Measurements from ENCODE around the gene ZNF646.

ZNF646 gene

DNA sequence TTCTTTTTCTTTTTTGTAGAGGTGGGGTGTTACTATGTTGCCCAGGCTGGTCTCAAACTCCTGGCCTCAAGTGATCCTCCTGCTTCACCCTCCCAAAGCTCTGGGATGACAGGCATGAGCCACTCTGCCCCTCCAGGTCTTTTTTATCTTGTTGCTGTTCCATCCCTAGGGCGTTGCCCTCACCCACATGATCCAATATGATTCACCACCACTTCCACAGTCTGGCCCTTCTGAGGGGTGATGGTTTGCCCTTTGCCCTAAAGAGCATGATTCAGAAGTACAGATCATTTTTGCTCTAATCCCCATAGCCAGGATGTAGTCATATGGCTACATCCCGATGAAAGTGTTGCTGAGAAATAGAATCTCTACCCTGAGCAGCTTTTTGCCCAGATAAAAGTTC lies 22.1 kb upstream of the ZNF646 start:
- peaks cover 7% of the 10 kb centered on the region for H3K4me1 Mint-ChIP-seq (ENCODE audit: low read depth)
- no peaks in the 10 kb centered on the region for H3K27me3 Mint-ChIP-seq (ENCODE audit: low read depth)
- H3K27ac Mint-ChIP-seq: no peak overlapping the region
- no peaks in the 10 kb centered on the region for H3K36me3 Mint-ChIP-seq (ENCODE audit: low read depth)
- peak; percentile 27 for DNase-seq (ENCODE audit: low spot score)
- no peaks in the 10 kb centered on the region for H3K9me3 Mint-ChIP-seq
- H3K4me3 Mint-ChIP-seq: no peak overlapping the region

GRCh38 chr16:31055613-31056012 lies 18.6 kb upstream of the ZNF646 start:
- DNase-seq (ENCODE audit: low spot score): no peak
- H3K27me3 Mint-ChIP-seq (ENCODE audit: low read depth): no peaks in the 10 kb centered on the region
- H3K27ac Mint-ChIP-seq: no peak overlapping the region
- H3K4me1 Mint-ChIP-seq (ENCODE audit: low read depth): peaks cover 7% of the 10 kb centered on the region
- H3K4me3 Mint-ChIP-seq: no peak overlapping the region
- H3K9me3 Mint-ChIP-seq: no peaks in the 10 kb centered on the region
- peaks cover 7% of the 10 kb centered on the region for H3K36me3 Mint-ChIP-seq (ENCODE audit: low read depth)

DNA sequence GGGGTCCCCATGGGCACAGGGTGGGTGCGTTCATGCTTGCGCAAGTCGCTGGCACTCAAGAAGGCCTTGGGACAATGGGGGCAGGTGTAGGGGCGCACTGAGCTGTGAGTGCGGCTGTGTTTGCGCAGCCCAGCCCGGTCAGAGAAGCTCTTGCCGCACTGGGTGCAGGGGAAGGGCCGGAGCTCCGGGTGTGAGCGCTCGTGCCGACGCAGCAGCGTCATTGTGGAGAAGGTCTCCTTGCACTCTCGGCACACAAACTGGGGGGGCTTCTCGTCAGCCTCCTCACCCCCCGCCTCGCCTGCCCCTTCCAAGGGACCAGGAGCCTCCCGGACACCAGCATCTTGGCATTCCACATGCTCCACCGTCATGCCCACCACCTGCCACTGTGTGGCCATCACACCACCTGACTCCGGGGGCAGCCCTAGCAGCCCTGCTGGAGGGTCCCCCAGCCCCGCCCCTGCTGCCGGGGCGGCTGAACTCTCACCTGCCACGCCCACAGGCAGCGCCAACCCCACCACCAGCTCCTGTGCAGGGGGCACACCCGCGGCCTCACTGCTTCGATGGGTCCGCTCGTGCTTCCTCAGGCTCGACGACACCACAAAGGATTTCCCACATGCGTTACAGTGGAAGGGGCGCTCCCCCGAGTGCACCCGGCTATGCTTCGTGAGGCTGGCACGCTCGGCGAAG lies 13.0 kb upstream of the ZNF646 start:
- Mint-ChIP-seq H3K4me3 (no peak overlapping the region), H3K27me3 (ENCODE audit: low read depth) (no peaks in the 10 kb centered on the region), H3K36me3 (ENCODE audit: low read depth) (peaks cover 41% of the 10 kb centered on the region), H3K4me1 (ENCODE audit: low read depth) (peaks cover 27% of the 10 kb centered on the region), H3K9me3 (no peaks in the 10 kb centered on the region), H3K27ac (no peak overlapping the region)
- no peak for DNase-seq (ENCODE audit: low spot score)

- H3K4me3 Mint-ChIP-seq: no peak overlapping the region
- no peaks in the 10 kb centered on the region for H3K27me3 Mint-ChIP-seq (ENCODE audit: low read depth)
- H3K27ac Mint-ChIP-seq: no peak overlapping the region
- no peak for DNase-seq (ENCODE audit: low spot score)
- no peaks in the 10 kb centered on the region for H3K9me3 Mint-ChIP-seq
- H3K4me1 Mint-ChIP-seq (ENCODE audit: low read depth): peaks cover 32% of the 10 kb centered on the region
- peaks cover 41% of the 10 kb centered on the region for H3K36me3 Mint-ChIP-seq (ENCODE audit: low read depth)
Observed at GRCh38 chr16:31061813-31062440, 12.3 kb upstream of the ZNF646 start.

DNA sequence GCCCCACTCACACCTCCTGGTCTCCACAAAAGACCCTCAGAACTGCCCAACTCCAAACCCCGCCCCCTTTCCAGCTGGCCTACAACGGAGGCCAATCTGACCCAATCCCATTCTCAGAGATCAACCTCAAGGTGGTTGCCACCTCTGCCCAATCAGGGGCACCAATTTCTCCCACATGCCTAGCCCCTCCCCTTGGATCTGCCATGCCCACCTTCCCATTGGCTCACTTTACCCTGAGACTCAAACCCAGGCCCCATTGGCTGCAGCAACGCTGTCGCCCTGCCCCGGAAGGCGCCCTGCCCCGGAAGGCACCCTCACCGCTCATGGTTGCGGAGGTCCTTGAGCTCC lies 10.8 kb upstream of the ZNF646 start:
- Mint-ChIP-seq H3K27ac (peak overlapping the region; percentile 31), H3K9me3 (no peaks in the 10 kb centered on the region), H3K4me1 (ENCODE audit: low read depth) (peaks cover 32% of the 10 kb centered on the region), H3K27me3 (ENCODE audit: low read depth) (no peaks in the 10 kb centered on the region), H3K36me3 (ENCODE audit: low read depth) (peaks cover 42% of the 10 kb centered on the region), H3K4me3 (peak overlapping the region; percentile 74)
- DNase-seq (ENCODE audit: low spot score): no peak

DNA sequence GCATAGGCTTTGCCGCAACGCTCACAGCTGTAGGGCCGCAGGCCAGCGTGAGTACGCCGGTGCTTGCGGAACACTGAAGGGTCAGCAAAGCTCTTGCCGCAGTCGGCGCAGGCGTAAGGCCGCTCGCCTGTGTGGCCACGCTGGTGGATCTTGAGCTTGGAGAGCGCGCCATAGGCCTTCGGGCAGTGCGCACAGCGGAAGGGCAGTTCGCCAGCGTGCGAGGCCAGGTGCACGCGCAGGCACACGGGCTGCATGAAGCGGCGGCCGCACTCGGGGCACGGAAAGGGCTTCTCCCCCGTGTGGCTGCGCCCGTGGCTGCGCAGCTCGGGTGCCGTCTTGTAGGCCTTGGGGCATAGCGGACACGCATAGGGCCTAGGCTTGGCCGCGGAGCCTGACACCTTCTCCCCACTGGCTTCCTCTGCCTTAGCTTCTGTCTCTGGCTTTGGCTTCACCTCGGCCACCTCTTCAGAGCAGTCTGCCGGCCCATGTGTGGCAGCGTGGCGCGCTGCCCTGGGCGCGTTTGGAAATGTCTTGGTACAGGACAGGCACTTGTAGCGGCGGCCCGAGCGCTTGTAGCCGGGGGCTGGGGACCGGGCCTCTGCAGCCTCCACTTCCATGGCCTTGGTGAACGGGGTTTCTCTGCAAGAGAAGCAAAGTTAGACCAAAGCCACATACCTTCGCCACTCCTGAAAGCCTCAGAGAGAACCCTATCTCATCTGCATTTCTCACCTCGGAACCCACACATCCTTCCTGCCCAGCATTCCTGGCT lies 10.2 kb upstream of the ZNF646 start:
- Mint-ChIP-seq H3K27me3 (ENCODE audit: low read depth) (no peaks in the 10 kb centered on the region), H3K4me1 (ENCODE audit: low read depth) (peaks cover 32% of the 10 kb centered on the region), H3K9me3 (no peaks in the 10 kb centered on the region), H3K27ac (peak overlapping the region; percentile 47), H3K36me3 (ENCODE audit: low read depth) (peaks cover 42% of the 10 kb centered on the region), H3K4me3 (peak overlapping the region; percentile 74)
- DNase-seq (ENCODE audit: low spot score): peak; percentile 13

- DNase-seq (ENCODE audit: low spot score): no peak
- Mint-ChIP-seq H3K36me3 (ENCODE audit: low read depth) (peaks cover 42% of the 10 kb centered on the region), H3K27me3 (ENCODE audit: low read depth) (no peaks in the 10 kb centered on the region), H3K27ac (peak overlapping the region; percentile 47), H3K4me3 (peak overlapping the region; percentile 74), H3K9me3 (no peaks in the 10 kb centered on the region), H3K4me1 (ENCODE audit: low read depth) (peaks cover 35% of the 10 kb centered on the region)
Observed at GRCh38 chr16:31064882-31065461, 9.2 kb upstream of the ZNF646 start.

GRCh38 chr16:31067342-31067741 lies 6.9 kb upstream of the ZNF646 start:
- H3K4me3 Mint-ChIP-seq: no peak overlapping the region
- no peak for DNase-seq (ENCODE audit: low spot score)
- no peaks in the 10 kb centered on the region for H3K9me3 Mint-ChIP-seq
- peaks cover 44% of the 10 kb centered on the region for H3K4me1 Mint-ChIP-seq (ENCODE audit: low read depth)
- H3K36me3 Mint-ChIP-seq (ENCODE audit: low read depth): peaks cover 28% of the 10 kb centered on the region
- H3K27ac Mint-ChIP-seq: no peak overlapping the region
- no peaks in the 10 kb centered on the region for H3K27me3 Mint-ChIP-seq (ENCODE audit: low read depth)

DNA sequence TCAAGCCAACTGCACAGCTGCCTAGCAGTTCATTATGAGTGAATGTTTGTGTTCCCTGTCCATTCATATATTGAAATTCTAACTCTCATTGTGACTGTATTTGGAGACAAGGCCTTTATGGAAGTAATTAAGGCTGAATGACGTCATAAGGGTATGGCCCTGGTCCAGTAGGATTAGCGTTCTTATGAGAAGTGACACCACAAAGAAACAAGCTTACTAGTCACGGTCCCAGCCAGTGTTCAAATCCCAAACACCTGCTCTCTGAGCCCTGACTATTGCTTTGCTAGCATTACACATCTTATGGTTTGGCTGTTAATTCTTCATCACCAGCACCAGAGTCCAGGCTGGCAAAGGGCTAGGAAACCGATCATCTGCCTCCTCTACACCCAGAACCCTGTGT lies 2.4 kb upstream of the ZNF646 start:
- DNase-seq (ENCODE audit: low spot score): no peak
- peak overlapping the region; percentile 99 for H3K4me3 Mint-ChIP-seq
- H3K9me3 Mint-ChIP-seq: no peaks in the 10 kb centered on the region
- peaks cover 19% of the 10 kb centered on the region for H3K36me3 Mint-ChIP-seq (ENCODE audit: low read depth)
- H3K4me1 Mint-ChIP-seq (ENCODE audit: low read depth): peaks cover 25% of the 10 kb centered on the region
- H3K27me3 Mint-ChIP-seq (ENCODE audit: low read depth): no peaks in the 10 kb centered on the region
- H3K27ac Mint-ChIP-seq: peak overlapping the region; percentile 95

DNA sequence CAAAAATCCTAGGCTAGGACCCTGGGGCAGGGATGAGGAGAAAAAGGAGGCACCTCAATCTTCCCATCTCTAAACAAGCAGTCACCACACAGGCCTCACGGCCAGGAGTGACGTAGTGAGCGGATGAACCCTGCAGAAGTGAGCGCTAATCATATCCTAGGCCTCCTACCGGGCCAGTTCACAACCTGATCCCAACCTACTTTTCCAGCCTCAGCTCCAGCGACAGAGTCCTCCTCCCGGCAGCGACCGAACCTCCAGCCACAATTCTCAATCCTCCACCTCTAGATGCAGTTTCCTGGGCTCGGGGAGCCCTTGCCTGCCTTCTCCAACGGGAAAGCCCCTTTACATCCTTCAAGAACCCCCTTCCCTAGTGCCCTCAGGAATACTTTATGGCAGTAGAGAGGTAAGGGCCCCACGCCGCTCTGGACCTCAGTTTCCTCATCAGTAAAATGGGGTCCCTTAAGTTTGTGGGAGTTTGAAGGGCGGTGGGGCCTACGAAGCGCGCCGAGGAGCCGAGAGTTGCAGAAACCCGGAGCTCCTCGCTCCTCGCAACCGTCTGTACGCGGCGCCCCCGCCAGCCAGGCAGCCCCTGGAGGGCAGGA lies 1.6 kb upstream of the ZNF646 start:
- peaks cover 22% of the 10 kb centered on the region for H3K36me3 Mint-ChIP-seq (ENCODE audit: low read depth)
- H3K27me3 Mint-ChIP-seq (ENCODE audit: low read depth): no peaks in the 10 kb centered on the region
- H3K4me3 Mint-ChIP-seq: peak overlapping the region; percentile 99
- H3K9me3 Mint-ChIP-seq: no peaks in the 10 kb centered on the region
- peak; percentile 37 for DNase-seq (ENCODE audit: low spot score)
- peaks cover 25% of the 10 kb centered on the region for H3K4me1 Mint-ChIP-seq (ENCODE audit: low read depth)
- peak overlapping the region; percentile 95 for H3K27ac Mint-ChIP-seq

- Mint-ChIP-seq H3K4me1 (ENCODE audit: low read depth) (peaks cover 25% of the 10 kb centered on the region), H3K9me3 (no peaks in the 10 kb centered on the region), H3K27ac (peak overlapping the region; percentile 96), H3K4me3 (peak overlapping the region; percentile 99), H3K27me3 (ENCODE audit: low read depth) (no peaks in the 10 kb centered on the region), H3K36me3 (ENCODE audit: low read depth) (peaks cover 25% of the 10 kb centered on the region)
- DNase-seq (ENCODE audit: low spot score): peak; percentile 89
Observed at GRCh38 chr16:31073142-31073969, 866 bp upstream of the ZNF646 start.

DNA sequence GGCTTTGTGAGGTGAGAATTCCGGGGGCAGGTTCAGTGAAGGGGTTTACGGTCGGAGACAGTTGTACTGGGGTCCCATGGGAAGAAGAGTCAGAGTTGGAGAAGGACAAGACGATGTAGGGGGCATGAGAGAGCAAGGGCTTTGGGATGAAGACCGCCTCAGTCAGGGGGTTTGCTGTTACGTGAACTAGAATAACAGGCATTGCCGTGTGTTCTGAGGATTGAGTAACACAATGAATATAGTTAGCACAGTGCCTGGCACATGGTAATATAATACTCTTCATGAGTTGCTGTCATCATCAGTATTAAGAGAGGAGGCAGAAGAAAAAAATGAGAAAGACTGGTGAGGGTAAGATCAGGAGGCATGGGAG lies 577 bp downstream of the ZNF646 start:
- peaks cover 37% of the 10 kb centered on the region for H3K36me3 Mint-ChIP-seq (ENCODE audit: low read depth)
- no peaks in the 10 kb centered on the region for H3K9me3 Mint-ChIP-seq
- DNase-seq (ENCODE audit: low spot score): no peak
- peaks cover 22% of the 10 kb centered on the region for H3K4me1 Mint-ChIP-seq (ENCODE audit: low read depth)
- H3K4me3 Mint-ChIP-seq: peak overlapping the region; percentile 95
- peak overlapping the region; percentile 96 for H3K27ac Mint-ChIP-seq
- no peaks in the 10 kb centered on the region for H3K27me3 Mint-ChIP-seq (ENCODE audit: low read depth)

GRCh38 chr16:31076319-31076718 lies 2.1 kb downstream of the ZNF646 start:
- peaks cover 22% of the 10 kb centered on the region for H3K4me1 Mint-ChIP-seq (ENCODE audit: low read depth)
- peak overlapping the region; percentile 38 for H3K4me3 Mint-ChIP-seq
- H3K27ac Mint-ChIP-seq: no peak overlapping the region
- no peaks in the 10 kb centered on the region for H3K9me3 Mint-ChIP-seq
- H3K27me3 Mint-ChIP-seq (ENCODE audit: low read depth): no peaks in the 10 kb centered on the region
- H3K36me3 Mint-ChIP-seq (ENCODE audit: low read depth): peaks cover 45% of the 10 kb centered on the region
- no peak for DNase-seq (ENCODE audit: low spot score)

All from T-helper 2 cell treated with Interferon-gamma antibody and Interleukin-4, amounts not matched to agents 5 μg/mL and 100 μg/mL, for 36 hours (primary cell).